ENCODE measurements around the gene KCNA1.

KCNA1 gene

GRCh38 chr12:4911316-4911994, 1.8 kb downstream of the KCNA1 start:
- no peak for DNase-seq (ENCODE audit: low spot score)

GRCh38 chr12:4914720-4915119, 5.0 kb downstream of the KCNA1 start:
- no peak for DNase-seq (ENCODE audit: low spot score)

DNA sequence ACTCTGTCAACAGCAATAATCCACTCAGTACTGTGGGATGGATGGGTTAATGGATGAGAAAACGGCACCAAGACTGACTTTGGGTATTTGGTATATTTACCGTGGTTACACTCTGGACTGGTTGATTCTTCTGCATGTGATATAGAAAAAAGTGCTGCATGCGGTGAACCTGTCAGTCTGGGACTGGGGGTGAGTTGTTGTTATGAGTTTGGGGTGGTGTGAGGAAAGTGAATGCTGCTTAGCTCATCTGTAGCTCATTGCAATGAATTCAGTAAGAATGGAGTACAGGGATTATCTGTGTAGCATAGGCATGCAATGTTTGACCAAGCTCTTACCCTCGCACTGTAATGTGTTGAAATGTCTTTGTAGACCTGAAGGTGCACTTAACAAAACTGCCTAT, 6.0 kb downstream of the KCNA1 start:
- DNase-seq (ENCODE audit: low spot score) = no peak

GRCh38 chr12:4918950-4919660, 9.4 kb downstream of the KCNA1 start:
- no peak for DNase-seq (ENCODE audit: low spot score)

DNA sequence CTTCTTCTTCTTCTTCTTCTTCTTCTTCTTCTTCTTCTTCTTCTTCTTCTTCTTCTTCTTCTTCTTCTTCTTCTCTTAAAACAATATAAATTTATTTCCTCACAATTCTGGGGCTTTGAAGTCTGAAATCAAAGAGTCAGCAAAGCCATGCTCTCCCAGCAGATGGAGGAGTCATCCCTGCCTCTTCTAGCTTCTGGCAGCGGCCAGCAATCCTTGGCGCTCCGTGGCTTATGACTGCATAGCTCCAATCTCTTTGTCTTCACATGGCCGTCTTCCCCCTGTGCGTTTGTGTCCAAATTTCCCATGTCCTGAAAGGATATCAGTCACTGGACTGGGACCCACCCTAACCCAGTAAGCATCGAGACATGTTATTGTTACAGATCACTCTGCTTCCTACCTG, 22.9 kb downstream of the KCNA1 start:
- DNase-seq (ENCODE audit: low spot score) = no peak

DNA sequence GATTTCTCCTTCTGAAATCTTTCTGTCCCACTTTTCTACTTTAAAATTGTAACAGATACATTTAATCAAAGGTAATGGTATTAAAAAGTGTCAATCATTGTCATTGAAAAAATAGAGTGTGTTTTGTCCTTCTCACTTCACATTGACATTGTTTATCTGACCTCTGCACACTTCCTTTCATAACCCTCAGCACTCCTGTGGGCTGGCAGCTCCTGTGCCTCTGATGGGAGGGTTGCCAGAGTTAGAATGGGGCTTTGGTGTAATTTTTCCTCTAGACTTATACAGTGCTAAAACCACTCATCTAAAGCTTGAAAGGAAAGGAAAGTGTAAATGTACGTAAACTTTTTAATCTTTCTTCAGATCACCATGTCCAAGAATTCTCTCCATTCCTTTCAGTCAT, 23.7 kb downstream of the KCNA1 start:
- no peak for DNase-seq (ENCODE audit: low spot score)

- no peak for DNase-seq (ENCODE audit: low spot score)
Measured at GRCh38 chr12:4934407-4935035, 24.8 kb downstream of the KCNA1 start.

GRCh38 chr12:4938900-4939299, 29.2 kb downstream of the KCNA1 start:
- no peak for DNase-seq (ENCODE audit: low spot score)

- DNase-seq (ENCODE audit: low spot score) = no peak
Measured at GRCh38 chr12:4939418-4940023, 29.8 kb downstream of the KCNA1 start.

DNA sequence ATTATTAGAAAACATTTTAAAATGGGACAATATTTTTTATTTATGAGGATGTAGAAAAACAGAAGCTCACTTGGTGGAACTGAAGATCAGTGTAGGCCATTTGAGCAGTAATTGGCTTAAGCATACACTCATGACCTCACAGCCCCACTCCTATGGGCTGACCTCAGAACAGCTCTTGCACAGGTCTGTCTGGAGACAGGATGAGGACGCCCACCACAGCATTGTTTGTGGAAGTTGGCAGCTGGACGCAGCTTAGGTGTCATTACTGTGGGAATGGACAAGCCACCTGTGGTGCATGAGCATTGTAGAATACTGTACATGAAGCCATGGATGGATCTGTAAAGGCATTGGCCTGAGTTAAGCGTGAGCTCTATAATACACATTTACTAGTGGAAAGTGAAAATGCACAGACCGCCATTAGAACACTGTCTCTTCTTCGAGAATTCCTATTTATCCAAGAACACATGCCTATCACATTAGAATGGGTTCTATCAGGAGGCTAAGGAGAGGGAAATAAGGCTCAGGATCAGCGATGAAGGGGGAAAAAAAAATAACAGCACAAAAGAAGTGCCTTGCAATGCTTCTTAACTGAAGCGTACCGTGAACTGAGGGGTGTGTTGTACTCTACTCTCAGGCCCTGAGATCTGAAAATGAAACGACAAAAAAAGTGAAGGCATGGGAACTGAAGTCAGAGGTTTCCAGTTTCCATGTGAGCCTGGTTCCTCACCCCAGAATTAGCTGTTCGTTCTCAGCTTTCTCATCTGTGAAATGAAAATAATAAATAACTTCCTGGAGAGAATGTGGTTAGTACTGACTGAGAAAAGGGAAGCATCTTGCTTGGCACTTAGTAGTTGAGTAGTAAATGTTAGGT, 33.6 kb downstream of the KCNA1 start:
- no peak for DNase-seq (ENCODE audit: low spot score)

GRCh38 chr12:4943938-4944284, 34.2 kb downstream of the KCNA1 start:
- DNase-seq (ENCODE audit: low spot score) = no peak

DNA sequence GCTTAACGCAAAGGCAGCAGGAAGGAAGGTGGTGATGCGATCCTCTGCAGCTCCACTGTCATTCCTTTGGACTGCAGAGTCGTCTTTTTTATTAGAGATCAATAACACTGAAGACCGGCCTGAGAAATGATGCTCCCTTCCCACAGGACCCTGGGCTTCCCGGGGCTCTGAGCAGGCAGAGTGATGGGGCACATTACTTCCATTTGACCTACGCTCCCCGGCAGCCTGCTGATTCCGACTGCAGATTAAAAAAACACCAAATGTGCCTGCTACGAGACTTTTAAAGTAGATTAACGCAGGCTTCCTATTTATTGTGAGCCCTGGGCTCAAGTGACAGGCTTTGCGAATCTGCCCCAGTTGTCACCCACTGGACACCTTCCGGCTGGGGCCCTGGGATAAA, 37.5 kb downstream of the KCNA1 start:
- no peak for DNase-seq (ENCODE audit: low spot score)

GRCh38 chr12:4951083-4951482, 41.4 kb downstream of the KCNA1 start:
- DNase-seq (ENCODE audit: low spot score) = no peak

- no peak for DNase-seq (ENCODE audit: low spot score)
Measured at GRCh38 chr12:4951601-4952000, 41.9 kb downstream of the KCNA1 start.

- no peak for DNase-seq (ENCODE audit: low spot score)
Measured at GRCh38 chr12:4954621-4955354, 45.1 kb downstream of the KCNA1 start.

DNA sequence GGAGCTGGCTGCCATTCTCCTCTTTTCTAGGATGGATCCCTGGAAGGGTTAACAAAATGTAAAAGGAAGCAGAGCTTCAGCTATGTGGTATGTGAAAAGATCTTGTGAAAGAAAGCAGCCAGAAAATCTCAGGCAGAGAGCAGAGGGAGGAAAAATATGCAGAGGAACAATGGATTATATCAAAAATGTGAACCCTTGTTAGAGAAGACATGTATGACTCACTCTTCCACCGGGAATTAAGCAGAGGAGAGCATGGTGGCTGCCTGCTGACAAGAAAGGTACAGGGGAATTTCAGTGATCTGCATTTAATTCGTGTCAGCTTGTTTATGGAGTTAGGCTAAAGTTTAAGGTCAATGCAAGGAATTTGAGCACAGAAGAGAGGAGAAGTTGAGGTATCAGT, 46.3 kb downstream of the KCNA1 start:
- no peak for DNase-seq (ENCODE audit: low spot score)

- no peak for DNase-seq (ENCODE audit: low spot score)
Measured at GRCh38 chr12:4956968-4957367, 47.3 kb downstream of the KCNA1 start.

DNA sequence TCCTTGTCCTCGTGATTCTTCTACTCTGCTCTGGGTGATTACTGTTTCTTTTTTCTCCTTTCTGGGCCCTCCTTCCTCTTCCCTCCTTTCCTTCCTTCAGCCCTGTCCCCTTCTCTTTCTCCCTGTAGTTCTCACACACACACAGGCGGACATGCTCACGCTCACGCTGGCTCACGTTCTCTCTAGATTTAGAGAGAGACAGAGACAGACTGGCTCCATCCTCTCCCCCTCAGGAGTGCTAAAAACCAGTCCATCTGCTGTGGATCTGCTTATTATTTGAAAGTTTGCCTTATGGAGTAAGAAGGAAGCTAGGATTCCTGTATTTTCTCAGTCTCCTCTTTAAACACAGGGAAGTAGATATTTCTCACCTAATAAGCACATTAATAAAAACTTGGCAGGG, 48.1 kb downstream of the KCNA1 start:
- no peak for DNase-seq (ENCODE audit: low spot score)

GRCh38 chr12:4958697-4959375, 49.1 kb downstream of the KCNA1 start:
- no peak for DNase-seq (ENCODE audit: low spot score)

GRCh38 chr12:4959381-4959780, 49.7 kb downstream of the KCNA1 start:
- DNase-seq (ENCODE audit: low spot score) = no peak

DNA sequence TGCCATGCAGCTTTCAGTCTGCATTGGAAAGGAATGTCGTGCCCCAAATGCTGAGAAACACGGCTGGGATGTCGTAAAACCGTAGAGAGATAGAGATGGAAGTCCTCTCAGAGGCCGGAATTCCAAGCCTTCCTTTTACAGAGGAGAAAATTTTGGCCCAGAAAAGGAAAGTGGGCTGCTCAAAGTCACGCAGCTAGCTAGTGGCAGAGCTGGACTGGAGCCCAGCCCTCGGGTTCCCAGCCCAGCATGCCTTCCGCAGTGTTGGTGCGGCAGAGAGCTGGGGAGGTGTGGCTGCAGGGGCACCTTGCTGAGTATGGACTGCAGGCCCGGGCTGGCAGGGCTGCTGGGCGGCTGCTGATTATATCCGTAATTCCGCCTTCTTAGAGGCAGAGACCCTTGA, 50.3 kb downstream of the KCNA1 start:
- DNase-seq (ENCODE audit: low spot score) = no peak
